OCI-LY1 (cell line): Measurements from ENCODE around the gene ASPDH.

Experiments used
- H2AFZ ChIP-seq: fragments of 200-600 bp; sonication (generic), shearing (Covaris generic); 2 replicates; pipeline ENCODE4 v1.6.0; 2014; ENCODE audit warnings: antibody characterized with exemption, mild to moderate bottlenecking, low read length
- H3F3A ChIP-seq: fragments of 200-600 bp; sonication (generic), shearing (Covaris generic); 2 replicates; pipeline ENCODE4 v1.6.0; 2014; ENCODE audit warnings: mild to moderate bottlenecking, antibody characterized with exemption, low read length, moderate library complexity; ENCODE audit not compliant: insufficient read depth
- H3K27ac ChIP-seq: fragments of 200-600 bp; sonication (generic); 2 replicates; pipeline ENCODE4 v1.5.1; 2014; ENCODE audit warnings: low read length, mixed run types, mild to moderate bottlenecking, low read depth; ENCODE audit not compliant: poor library complexity, severe bottlenecking
- H3K27me3 ChIP-seq: fragments of 200-600 bp; sonication (generic); 2 replicates; pipeline ENCODE4 v1.6.0; 2014; ENCODE audit warnings: antibody characterized with exemption, mild to moderate bottlenecking, low read length, moderate library complexity; ENCODE audit not compliant: insufficient read depth
- H3K36me3 ChIP-seq: fragments of 200-600 bp; sonication (generic); 2 replicates; pipeline ENCODE4 v1.6.1; 2014; ENCODE audit warnings: mild to moderate bottlenecking, antibody characterized with exemption, low read length, moderate library complexity, mixed read lengths; ENCODE audit not compliant: insufficient read depth
- H3K4me1 ChIP-seq: fragments of 200-600 bp; sonication (generic); 2 replicates; pipeline ENCODE4 v1.5.1; 2014; ENCODE audit warnings: mild to moderate bottlenecking, low read length, moderate library complexity; ENCODE audit not compliant: insufficient read depth, severe bottlenecking
- H3K4me2 ChIP-seq: fragments of 200-600 bp; sonication (generic), shearing (Covaris generic); 2 replicates; pipeline ENCODE4 v1.6.1; 2014; ENCODE audit warnings: low read length
- H3K4me3 ChIP-seq: fragments of 200-600 bp; sonication (generic); 2 replicates; pipeline ENCODE4 v1.5.1; 2014; ENCODE audit warnings: low read length, low read depth, mild to moderate bottlenecking, mixed read lengths; ENCODE audit not compliant: poor library complexity, severe bottlenecking
- H3K79me2 ChIP-seq: fragments of 200-600 bp; shearing (Covaris generic); 2 replicates; pipeline ENCODE4 v1.6.1; 2016; ENCODE audit warnings: mixed run types, low read length, mixed read lengths; ENCODE audit not compliant: insufficient read depth
- H3K9ac ChIP-seq: fragments of 200-600 bp; sonication (generic), shearing (Covaris generic); 2 replicates; pipeline ENCODE4 v1.6.1; 2014; ENCODE audit warnings: mild to moderate bottlenecking, low read length, mixed read lengths
- H3K9me2 ChIP-seq: fragments of 200-600 bp; sonication (generic), shearing (Covaris generic); 2 replicates; pipeline ENCODE4 v1.6.1; 2014; ENCODE audit warnings: low read depth, mild to moderate bottlenecking, low read length, mixed read lengths
- H3K9me3 ChIP-seq: fragments of 200-600 bp; shearing (Covaris generic); 2 replicates; pipeline ENCODE4 v1.6.1; 2014; ENCODE audit warnings: low read length, mixed read lengths
- H4K20me1 ChIP-seq: fragments of 200-600 bp; sonication (generic), shearing (Covaris generic); 2 replicates; pipeline ENCODE4 v1.6.0; 2016; ENCODE audit warnings: mild to moderate bottlenecking, low read length; ENCODE audit not compliant: insufficient read depth
- EZH2 ChIP-seq: fragments of 200-600 bp; sonication (generic), shearing (Covaris generic); IDR thresholded peaks from 2 replicates; pipeline ENCODE4 v1.8.0; 2017; ENCODE audit warnings: borderline replicate concordance, mixed run types, mild to moderate bottlenecking, antibody characterized with exemption, low read length, moderate library complexity, mixed read lengths
- TF ChIP-seq, protein P1 (sequence below): fragments of 200-600 bp; sonication (generic), shearing (Covaris generic); IDR thresholded peaks from 2 replicates; pipeline ENCODE4 v1.5.1; 2017; ENCODE audit warnings: mild to moderate bottlenecking, antibody characterized with exemption, low read length, moderate library complexity, mixed read lengths

ASPDH gene

DNA sequence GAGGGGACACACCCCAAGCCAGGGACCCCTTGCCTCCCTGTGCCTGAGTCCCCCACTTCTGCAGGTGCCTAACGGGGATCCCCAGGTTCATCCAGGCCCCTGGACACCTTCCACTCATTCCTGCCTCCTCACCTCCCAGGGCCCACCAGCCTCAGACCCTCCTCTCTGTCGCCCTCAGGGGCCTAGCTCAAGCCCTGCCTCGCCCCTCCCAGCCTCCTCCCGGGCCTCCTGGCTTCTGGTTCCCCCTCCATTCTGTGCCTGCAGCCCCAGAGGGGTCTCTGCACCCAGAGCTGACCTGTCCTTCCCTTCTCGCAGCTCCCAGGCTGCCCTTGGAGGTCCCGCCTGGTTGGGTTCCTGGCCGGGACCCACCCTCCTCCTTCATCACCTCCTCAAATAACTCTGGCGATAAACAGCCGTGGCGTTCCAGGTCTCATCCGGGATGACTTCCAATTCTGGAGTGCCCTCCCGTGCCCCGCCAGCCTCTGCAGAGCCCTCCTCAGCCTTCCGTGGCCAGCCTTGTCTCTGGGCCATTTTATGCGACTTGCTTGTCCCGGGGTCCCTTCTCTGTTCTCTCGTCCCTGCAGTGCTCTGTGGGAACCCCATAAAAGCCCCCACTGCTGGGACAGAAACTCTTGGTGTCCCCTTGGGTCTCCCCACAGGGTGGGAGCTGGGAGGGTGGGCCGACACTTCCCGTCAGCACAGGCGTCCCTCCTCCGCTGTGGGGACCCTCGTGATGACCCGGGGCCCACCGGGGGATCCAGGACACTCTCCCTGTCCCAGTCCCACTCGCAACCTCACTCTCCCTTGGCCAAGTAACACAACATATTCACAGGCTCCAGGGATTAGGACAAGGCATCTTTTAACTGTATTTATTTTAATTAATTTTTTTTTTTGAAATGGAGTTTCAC lies 11.9 kb downstream of the ASPDH start:
- Histone ChIP-seq H3K79me2 (no peaks in the 10 kb centered on the region), H3K36me3 (no peaks in the 10 kb centered on the region), H3K4me1 (no peaks in the 10 kb centered on the region), H3K9ac (no peak overlapping the region), H3K4me3 (no peak overlapping the region), H3K27ac (no peak overlapping the region), H3F3A (no peaks in the 10 kb centered on the region), H3K9me3 (no peaks in the 10 kb centered on the region), H3K27me3 (no peaks in the 10 kb centered on the region; the same call in 1 of the 2 replicates), H2AFZ (no peak overlapping the region), H3K9me2 (no peaks in the 10 kb centered on the region), H4K20me1 (no peaks in the 10 kb centered on the region), H3K4me2 (no peak overlapping the region)
- no peak for TF ChIP-seq EZH2
- TF ChIP-seq, protein P1, sequence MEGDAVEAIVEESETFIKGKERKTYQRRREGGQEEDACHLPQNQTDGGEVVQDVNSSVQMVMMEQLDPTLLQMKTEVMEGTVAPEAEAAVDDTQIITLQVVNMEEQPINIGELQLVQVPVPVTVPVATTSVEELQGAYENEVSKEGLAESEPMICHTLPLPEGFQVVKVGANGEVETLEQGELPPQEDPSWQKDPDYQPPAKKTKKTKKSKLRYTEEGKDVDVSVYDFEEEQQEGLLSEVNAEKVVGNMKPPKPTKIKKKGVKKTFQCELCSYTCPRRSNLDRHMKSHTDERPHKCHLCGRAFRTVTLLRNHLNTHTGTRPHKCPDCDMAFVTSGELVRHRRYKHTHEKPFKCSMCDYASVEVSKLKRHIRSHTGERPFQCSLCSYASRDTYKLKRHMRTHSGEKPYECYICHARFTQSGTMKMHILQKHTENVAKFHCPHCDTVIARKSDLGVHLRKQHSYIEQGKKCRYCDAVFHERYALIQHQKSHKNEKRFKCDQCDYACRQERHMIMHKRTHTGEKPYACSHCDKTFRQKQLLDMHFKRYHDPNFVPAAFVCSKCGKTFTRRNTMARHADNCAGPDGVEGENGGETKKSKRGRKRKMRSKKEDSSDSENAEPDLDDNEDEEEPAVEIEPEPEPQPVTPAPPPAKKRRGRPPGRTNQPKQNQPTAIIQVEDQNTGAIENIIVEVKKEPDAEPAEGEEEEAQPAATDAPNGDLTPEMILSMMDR = no peak

- H3K36me3 ChIP-seq = no peaks in the 10 kb centered on the region
- no peak overlapping the region for H3K27ac ChIP-seq
- no peaks in the 10 kb centered on the region for H3K4me1 ChIP-seq
- H3K27me3 ChIP-seq = no peaks in the 10 kb centered on the region; the same call in 1 of the 2 replicates
- H3K9ac ChIP-seq = no peak overlapping the region
- TF ChIP-seq, protein P1 = no peak
- no peak for TF ChIP-seq EZH2
- H3K4me2 ChIP-seq = no peak overlapping the region
- no peaks in the 10 kb centered on the region for H3F3A ChIP-seq
- no peaks in the 10 kb centered on the region for H3K79me2 ChIP-seq
- no peaks in the 10 kb centered on the region for H4K20me1 ChIP-seq
- H3K9me3 ChIP-seq = no peaks in the 10 kb centered on the region
- no peak overlapping the region for H2AFZ ChIP-seq
- H3K4me3 ChIP-seq = no peak overlapping the region
- H3K9me2 ChIP-seq = no peaks in the 10 kb centered on the region
These were observed 12.5 kb downstream of the ASPDH start for GRCh38 chr19:50501186-50501567.

DNA sequence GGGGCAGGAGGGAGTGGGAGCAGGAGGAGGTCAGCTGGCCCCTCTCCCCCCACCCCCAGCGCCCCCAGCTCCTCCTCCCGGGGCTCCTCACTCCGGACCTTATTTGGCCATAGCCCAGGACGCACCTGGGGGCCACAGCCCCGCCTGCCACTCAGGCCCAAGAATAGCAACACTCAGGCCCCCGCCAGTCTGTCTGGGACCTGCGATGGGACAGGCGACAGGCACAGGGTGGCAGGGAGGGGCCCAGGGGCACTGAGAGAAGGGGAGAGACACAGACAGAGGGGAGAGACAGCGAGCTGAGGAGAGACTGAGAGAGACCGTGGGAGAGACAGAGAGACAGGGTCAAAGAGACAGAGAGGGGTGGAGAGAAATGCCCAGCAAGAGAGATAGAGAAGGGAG lies 13.0 kb downstream of the ASPDH start:
- no peak overlapping the region for H3K27ac ChIP-seq
- no peak overlapping the region for H2AFZ ChIP-seq

More for the DNA sequence above, 13.0 kb downstream of the ASPDH start:
- Histone ChIP-seq H3K9ac (no peak overlapping the region), H3K4me2 (no peak overlapping the region), H3K9me2 (no peaks in the 10 kb centered on the region), H3K27me3 (no peaks in the 10 kb centered on the region; the same call in 1 of the 2 replicates), H4K20me1 (no peaks in the 10 kb centered on the region), H3F3A (no peaks in the 10 kb centered on the region), H3K36me3 (no peaks in the 10 kb centered on the region), H3K4me3 (no peak overlapping the region), H3K4me1 (no peaks in the 10 kb centered on the region), H3K79me2 (no peaks in the 10 kb centered on the region), H3K9me3 (no peaks in the 10 kb centered on the region)
- TF ChIP-seq, protein P1 = no peak
- TF ChIP-seq EZH2 = no peak
